Lower leg skin (tissue), 3 donors: ENCODE data around the gene CCDC169.

Experiments
- CTCF ChIP-seq, 3 donors: fragments of 450-650 bp; IDR thresholded peaks; one replicate each; pipeline ENCODE4 v1.5.1; 2016; ENCODE audit warnings: antibody characterized with exemption in 3 of 3, mild to moderate bottlenecking in 3 of 3, moderate library complexity in 2 of 3
- POLR2A ChIP-seq, 2 donors: fragments of 450-650 bp; IDR thresholded peaks; one replicate each; pipeline ENCODE4 v1.6.1; 2016 to 2017; ENCODE audit warnings: antibody characterized with exemption in 2 of 2, mild to moderate bottlenecking in 1 of 2, moderate library complexity in 1 of 2

- TF ChIP-seq CTCF (IDR thresholded peaks at IDR 0.05): no peak
- TF ChIP-seq POLR2A (IDR thresholded peaks at IDR 0.05): no peak
Observed at GRCh38 chr13:36207672-36208071, 89.9 kb downstream of the CCDC169 start.
